Activated T-cell treated with anti-CD3 and anti-CD28 coated beads, Interleukin-2, amount 50 U/mL, for 4 hours (primary cell): ENCODE results near the gene OSGEP. TPM values are rescaled to one million over a fixed set of nuclear protein-coding genes. Genes with fewer than 3 reads are reported as not detected.

Experiments used
- ATAC-seq, 2 donors: fragments of 200-7000 bp; cut with Tn5 transposase; one replicate each; pipeline ENCODE4 v1.10.0; 2021
- DNase-seq: peaks from one replicate; pipeline ENCODE4 v3.0.0-alpha.2; 2020
- H3K27me3 Mint-ChIP-seq: one replicate; pipeline ENCODE4 v1.8.0; 2021; ENCODE audit warnings: low read depth, mixed read lengths
- H3K36me3 Mint-ChIP-seq: one replicate; pipeline ENCODE4 v1.8.0; 2022; ENCODE audit warnings: mixed read lengths; ENCODE audit not compliant: insufficient read depth
- H3K4me1 Mint-ChIP-seq: one replicate; pipeline ENCODE4 v1.8.0; 2021; ENCODE audit warnings: low read depth, mixed read lengths
- H3K4me3 Mint-ChIP-seq: one replicate; pipeline ENCODE4 v1.8.0; 2021; ENCODE audit warnings: mild to moderate bottlenecking, moderate library complexity, mixed read lengths
- H3K9me3 Mint-ChIP-seq: one replicate; pipeline ENCODE4 v1.8.0; 2021; ENCODE audit warnings: mixed read lengths
- total RNA-seq, 3 donors: library from RNA; stranded (reverse); gene quantifications; one replicate each; pipeline ENCODE4 v1.2.1, GENCODE V29; 2021

OSGEP gene
- total RNA-seq = 10 to 100 TPM; 73.4 to 86.5 (median 75.4) TPM

DNA sequence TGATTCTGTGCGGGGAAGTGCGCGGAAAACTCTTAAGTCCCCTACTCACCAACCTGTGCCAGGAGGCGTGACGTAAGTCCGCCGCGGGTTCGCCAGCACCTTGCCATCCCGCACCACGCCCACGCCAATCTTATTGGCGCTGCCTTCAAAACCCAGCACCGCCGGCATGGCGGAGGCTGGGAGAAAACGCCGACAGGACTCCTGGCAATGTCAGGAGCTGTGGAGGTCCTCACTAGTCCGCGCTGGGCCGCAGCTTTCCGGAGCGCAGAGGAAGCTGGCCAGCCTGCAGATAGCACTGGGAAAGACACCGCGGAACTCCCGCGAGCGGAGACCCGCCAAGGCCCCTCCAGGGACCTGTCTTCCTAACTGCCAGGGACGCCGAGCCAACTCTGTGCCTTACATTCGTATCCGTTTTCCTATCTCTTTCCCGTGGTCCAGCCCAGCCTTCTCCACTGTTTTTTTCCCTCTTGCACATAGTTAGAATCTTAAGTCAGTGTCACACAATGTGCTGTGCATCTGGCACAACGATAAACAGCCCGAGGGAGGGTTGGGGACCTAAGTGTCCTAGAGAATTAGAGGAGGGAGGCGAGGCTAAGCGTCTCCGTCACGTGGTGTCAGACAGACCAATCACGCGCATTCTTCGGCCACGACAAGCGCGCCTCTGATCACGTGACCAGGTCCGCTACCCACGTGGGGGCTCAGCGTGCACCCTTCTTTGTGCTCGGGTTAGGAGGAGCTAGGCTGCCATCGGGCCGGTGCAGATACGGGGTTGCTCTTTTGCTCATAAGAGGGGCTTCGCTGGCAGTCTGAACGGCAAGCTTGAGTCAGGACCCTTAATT, at the start of gene OSGEP, which contains the start of gene APEX1:
TSS of gene OSGEP (minus strand) at position 297 of the 839 bp plus-strand sequence. CDS start at position 168, 129 bp downstream.
TSS of gene APEX1 (plus strand) at position 711 of the 839 bp plus-strand sequence. CDS start 420 bp downstream, outside the sequence.
- peaks cover 12% of the 10 kb centered on the region for H3K4me1 Mint-ChIP-seq
- DNase-seq (peak; percentile 96), ATAC-seq (peak; percentile 84)
- H3K4me3 Mint-ChIP-seq = no peak within 1 kb of the TSS
- no peaks in the 10 kb centered on the region for H3K9me3 Mint-ChIP-seq
- peaks cover 43% of the 10 kb centered on the region for H3K36me3 Mint-ChIP-seq
- H3K27me3 Mint-ChIP-seq = no peaks in the 10 kb centered on the region

DNA sequence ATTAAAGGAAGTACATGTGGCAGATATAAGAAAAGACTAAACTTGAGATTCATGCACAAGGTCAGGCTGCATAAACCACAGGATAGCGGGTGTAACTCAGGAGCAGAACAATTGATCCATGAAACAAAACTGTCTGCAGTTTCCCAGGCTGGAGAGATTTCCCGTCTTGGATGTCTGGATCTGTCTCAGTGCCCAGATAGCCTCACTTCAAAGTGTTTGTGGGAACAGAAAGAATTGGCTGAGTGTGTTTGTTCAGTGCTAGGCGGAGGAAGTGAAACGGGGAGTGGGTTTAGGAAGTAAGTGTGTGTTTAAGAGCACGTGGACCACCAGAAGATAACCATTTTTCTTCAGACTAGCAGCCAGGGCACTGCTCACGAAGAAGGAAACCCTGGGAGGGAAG, 49.3 kb upstream of the OSGEP start:
- Mint-ChIP-seq H3K36me3 (no peaks in the 10 kb centered on the region), H3K9me3 (no peaks in the 10 kb centered on the region), H3K4me3 (no peak overlapping the region), H3K27me3 (peaks cover 2% of the 10 kb centered on the region), H3K4me1 (peaks cover 4% of the 10 kb centered on the region)
- ATAC-seq (no peak), DNase-seq (no peak)

DNA sequence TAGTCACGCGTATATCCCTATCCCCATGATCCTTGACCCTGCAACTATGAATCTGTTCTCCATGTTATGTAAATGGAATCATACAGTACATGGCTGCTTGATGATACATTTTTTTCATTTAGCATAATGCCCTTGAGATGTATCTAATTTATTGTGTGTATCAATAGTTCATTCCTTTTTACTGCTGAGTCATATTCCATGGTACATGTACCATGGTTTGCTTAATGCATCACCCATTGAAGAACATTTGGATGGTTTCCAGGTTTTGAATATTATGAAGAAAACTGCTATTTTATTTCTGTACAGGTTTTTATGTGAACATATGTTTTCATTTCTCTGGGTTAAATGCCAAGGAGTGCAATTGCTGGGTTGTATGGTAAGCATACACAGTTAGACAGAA, 46.7 kb upstream of the OSGEP start:
- Mint-ChIP-seq H3K9me3 (no peaks in the 10 kb centered on the region), H3K4me3 (no peak overlapping the region), H3K4me1 (peaks cover 4% of the 10 kb centered on the region), H3K36me3 (no peaks in the 10 kb centered on the region), H3K27me3 (no peaks in the 10 kb centered on the region)
- ATAC-seq (no peak), DNase-seq (no peak)

DNA sequence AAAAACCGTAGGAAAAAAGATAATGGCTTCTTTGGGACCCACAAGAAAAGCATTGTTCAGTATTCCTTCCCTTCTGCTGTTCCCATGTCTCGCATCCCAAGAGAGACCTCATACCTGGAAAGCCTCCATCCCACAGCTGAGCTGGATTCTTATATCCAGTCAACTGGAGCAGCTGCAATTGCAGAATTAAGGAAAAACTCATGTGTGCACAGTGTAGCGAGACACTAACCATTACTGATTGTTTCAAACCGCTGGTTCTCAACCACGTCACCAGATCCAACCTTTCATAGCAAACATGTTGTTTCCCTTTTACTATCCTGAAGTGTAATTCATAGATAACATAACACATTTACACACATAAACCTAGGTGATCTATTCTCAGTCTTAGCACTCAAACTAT, 45.3 kb upstream of the OSGEP start:
- DNase-seq (no peak), ATAC-seq (no peak)
- Mint-ChIP-seq H3K27me3 (no peaks in the 10 kb centered on the region), H3K9me3 (peaks cover 3% of the 10 kb centered on the region), H3K4me3 (no peak overlapping the region), H3K36me3 (no peaks in the 10 kb centered on the region), H3K4me1 (peaks cover 16% of the 10 kb centered on the region)

DNA sequence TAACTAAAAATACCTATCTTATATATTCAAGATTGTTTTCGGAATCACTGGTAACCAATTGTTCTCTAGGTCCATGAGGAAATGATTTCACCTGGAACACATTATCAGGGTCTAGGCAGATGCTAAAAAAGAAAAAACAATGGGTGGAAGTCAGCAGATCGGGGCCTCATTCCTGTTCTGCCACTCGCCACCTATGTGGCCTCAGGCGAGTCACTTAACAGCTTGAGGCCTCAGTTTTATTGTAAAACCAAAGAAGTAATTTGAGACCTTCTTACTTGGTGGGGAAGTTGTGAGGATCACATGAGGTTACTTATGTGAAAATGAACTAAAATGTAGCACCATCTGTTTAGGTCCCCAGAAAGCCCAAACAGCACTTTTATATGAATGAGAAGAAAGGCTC, 44.5 kb upstream of the OSGEP start:
- peaks cover 18% of the 10 kb centered on the region for H3K4me1 Mint-ChIP-seq
- H3K27me3 Mint-ChIP-seq = no peaks in the 10 kb centered on the region
- no peak for DNase-seq
- no peak for ATAC-seq
- H3K36me3 Mint-ChIP-seq = no peaks in the 10 kb centered on the region
- H3K4me3 Mint-ChIP-seq = no peak overlapping the region
- peaks cover 3% of the 10 kb centered on the region for H3K9me3 Mint-ChIP-seq

DNA sequence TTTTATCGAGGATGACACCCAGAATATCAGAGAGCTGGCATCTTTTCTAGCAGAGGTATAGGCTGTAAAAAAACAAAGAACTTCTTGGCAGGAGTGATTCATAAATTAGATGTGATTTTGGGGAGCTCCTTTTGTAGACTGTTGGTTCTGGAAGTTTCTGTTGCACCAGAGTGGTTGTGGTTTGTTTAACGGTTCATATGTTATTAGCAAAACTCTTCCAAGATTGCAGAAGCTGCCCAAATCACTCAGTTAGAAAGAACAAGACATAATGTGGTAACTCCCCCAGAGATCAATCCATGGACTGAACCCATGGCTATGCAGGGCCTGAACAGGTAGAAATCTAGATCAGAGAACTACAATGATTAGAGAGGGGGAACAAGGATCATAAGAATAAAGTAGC, 44.0 kb upstream of the OSGEP start:
- Mint-ChIP-seq H3K27me3 (no peaks in the 10 kb centered on the region), H3K4me1 (peaks cover 18% of the 10 kb centered on the region), H3K4me3 (no peak overlapping the region), H3K36me3 (no peaks in the 10 kb centered on the region), H3K9me3 (peaks cover 3% of the 10 kb centered on the region)
- DNase-seq = no peak
- no peak for ATAC-seq

DNA sequence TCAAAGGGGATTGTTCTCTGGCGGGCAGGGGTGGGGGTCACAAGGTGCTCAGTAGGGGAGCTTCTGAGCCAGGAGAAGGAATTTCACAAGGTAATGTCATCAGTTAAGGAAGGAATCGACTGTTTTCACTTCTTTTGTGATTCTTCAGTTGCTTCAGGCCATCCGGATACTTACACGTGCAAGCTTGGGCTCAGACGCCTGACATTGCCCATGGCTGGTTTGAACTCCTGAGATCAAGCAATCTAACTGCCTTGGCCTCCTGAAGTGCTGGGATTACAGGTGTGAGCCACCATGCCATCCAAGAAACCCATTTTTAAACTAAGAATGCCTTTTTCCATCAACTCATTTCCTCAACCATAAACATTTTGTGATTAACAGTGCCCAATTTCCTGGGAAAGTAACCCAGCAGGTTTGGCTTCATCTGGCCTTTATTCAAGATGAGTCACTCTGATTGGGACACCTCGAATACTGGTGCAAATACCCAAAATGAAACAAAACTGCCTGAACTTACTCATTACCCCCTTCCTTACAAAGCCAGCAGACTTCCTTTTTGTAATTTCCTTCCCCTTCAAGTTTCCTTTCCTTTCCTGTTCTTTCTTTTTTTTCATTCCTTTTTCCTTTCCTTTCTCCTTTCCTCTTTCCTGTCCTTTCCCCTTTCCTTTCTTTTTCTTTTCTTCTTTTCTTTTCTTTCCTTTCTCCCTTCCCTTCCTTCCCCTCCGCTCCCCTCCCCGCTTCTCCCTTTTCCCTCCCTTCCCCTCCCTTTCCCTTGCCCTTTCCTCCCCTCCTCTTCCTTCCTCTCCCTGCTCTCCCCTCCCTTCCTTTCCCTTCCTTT, 40.5 kb upstream of the OSGEP start:
- Mint-ChIP-seq H3K27me3 (no peaks in the 10 kb centered on the region), H3K4me1 (peaks cover 44% of the 10 kb centered on the region), H3K36me3 (peaks cover 1% of the 10 kb centered on the region), H3K4me3 (no peak overlapping the region), H3K9me3 (peaks cover 3% of the 10 kb centered on the region)
- DNase-seq (no peak), ATAC-seq (peak in 1 of 2 donors; percentile 56)

DNA sequence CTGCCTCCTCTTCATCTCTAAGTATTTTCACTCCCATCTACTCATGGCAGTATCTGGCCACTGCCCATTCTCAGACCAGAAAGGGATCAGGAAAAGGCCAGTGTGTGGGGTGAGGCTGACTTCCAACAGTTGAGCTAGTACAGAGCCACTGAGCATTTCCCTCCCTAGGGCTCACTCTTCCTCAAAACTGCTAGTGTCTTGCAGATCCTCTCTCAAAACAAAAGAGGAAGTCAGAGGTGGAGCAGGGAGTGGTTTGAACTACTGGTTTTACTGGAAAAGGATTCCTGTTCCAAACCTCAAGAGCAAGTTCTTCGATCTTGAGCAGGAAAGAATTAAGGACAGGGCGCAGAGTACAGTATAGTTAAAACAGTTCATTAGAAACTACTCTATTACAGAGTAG, 39.0 kb upstream of the OSGEP start:
- Mint-ChIP-seq H3K36me3 (peaks cover 1% of the 10 kb centered on the region), H3K4me3 (no peak overlapping the region), H3K4me1 (peaks cover 56% of the 10 kb centered on the region), H3K27me3 (no peaks in the 10 kb centered on the region), H3K9me3 (peaks cover 3% of the 10 kb centered on the region)
- ATAC-seq = no peak
- no peak for DNase-seq

DNA sequence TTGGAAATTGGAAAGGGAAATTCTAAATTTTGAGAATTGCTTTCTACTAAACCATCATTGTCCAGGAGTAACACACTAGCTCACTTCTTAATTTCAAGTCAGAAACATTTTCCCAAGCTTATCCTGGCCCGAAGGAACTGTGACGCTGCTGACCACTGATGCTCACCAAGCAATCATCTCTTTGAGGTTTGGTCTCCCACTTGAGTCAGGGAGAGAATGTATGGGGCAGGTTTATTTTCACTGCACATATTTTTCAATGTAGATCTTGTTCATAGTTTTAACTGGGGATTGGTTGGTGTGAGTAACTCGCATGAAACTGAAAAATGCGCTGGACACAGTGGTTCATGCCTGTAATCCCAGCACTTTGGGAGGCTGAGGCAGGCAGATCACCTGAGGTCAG, 37.9 kb upstream of the OSGEP start:
- H3K27me3 Mint-ChIP-seq = no peaks in the 10 kb centered on the region
- no peak for DNase-seq

DNA sequence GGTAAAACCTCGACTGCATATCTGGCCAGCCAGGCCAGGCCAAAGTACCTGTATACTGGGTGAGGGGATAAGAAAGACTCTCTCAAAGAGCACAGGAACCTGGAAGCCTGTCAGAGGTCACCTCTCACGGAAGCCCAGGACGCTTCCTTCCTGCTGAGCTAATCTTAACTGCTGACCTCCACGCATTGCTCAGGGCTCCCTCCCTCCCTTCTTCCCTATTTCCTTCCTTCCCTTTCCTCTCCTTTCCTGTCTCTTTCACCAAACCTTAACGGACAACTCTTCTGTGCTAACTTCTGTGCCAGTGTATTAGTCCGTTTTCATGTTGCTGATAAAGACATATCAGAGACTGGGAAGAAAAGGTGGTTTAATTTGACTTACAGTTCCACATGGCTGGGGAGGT, 36.0 kb upstream of the OSGEP start:
- H3K4me1 Mint-ChIP-seq = peaks cover 74% of the 10 kb centered on the region
- peak overlapping the region; percentile 46 for H3K4me3 Mint-ChIP-seq
- ATAC-seq (no peak), DNase-seq (no peak)
- H3K36me3 Mint-ChIP-seq = peaks cover 1% of the 10 kb centered on the region
- H3K27me3 Mint-ChIP-seq = no peaks in the 10 kb centered on the region
- H3K9me3 Mint-ChIP-seq = peaks cover 3% of the 10 kb centered on the region

More for the DNA sequence above, 37.9 kb upstream of the OSGEP start:
- ATAC-seq = no peak
- H3K4me1 Mint-ChIP-seq = peaks cover 66% of the 10 kb centered on the region
- H3K36me3 Mint-ChIP-seq = peaks cover 1% of the 10 kb centered on the region
- no peak overlapping the region for H3K4me3 Mint-ChIP-seq
- H3K9me3 Mint-ChIP-seq = peaks cover 3% of the 10 kb centered on the region

DNA sequence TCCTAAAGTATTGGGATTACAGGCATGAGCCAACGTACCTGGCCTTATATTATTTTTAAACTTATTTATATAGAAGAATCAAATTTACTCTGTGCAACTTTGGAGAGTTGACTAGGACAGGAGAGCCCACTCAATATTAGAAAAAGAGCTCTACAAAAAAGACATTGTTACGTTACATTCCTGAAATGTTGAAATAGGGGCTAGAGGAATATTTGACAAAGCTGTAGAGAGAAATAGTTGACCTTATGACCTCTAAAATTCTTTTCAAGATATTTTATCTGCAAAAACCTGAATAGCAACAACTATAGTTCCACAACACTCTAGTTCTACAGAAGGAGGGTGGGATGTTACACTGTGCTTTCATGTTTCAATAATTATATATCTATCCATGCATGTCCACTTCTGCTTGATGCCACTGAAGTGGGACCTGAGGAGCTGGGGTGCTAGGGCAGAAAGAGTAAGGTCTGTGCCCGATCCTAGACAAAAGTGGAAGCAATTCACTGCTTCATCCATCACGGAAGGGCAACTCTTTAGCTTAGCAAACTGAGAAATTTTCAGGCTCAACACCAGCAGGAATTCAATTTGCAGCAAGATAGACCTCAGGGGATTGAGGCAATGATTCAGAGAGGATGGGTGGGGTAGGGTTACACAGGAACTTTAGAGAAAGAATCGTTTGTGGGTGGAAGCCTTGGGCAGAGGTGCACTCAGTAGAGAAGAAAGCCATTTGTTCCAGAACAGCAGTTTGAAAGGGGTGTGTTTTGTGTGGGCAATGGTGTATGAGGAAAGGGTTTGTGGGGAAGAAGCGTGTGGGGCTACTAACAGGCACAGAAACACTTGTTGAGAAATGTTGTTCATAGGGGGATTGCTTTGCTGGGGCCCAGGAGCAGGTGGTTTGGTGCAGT, 34.7 kb upstream of the OSGEP start:
- H3K4me3 Mint-ChIP-seq = peak overlapping the region; percentile 33
- no peak for DNase-seq

DNA sequence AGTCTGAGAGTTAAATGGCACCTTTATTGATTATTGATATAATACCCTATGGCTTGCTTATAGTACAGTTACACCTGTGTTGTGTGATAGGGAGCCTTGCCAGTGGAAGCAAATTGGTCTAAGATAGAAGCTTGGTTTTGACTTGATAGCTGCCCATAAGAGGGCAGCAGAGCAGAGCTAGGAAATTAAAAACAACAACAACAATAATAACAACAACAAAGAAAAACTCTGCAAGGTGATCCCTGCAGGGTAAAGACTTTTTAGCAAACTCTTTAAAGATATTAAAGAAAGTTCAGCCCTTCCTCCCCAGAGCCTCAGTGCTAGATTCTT, 32.7 kb upstream of the OSGEP start:
- Mint-ChIP-seq H3K4me1 (peaks cover 74% of the 10 kb centered on the region), H3K27me3 (no peaks in the 10 kb centered on the region), H3K9me3 (no peaks in the 10 kb centered on the region), H3K36me3 (peaks cover 1% of the 10 kb centered on the region), H3K4me3 (no peak overlapping the region)
- ATAC-seq = no peak
- no peak for DNase-seq

More for the DNA sequence above, 34.7 kb upstream of the OSGEP start:
- Mint-ChIP-seq H3K4me1 (peaks cover 71% of the 10 kb centered on the region), H3K27me3 (no peaks in the 10 kb centered on the region), H3K36me3 (peaks cover 1% of the 10 kb centered on the region), H3K9me3 (no peaks in the 10 kb centered on the region)
- ATAC-seq = peak; percentile 62 to 76

DNA sequence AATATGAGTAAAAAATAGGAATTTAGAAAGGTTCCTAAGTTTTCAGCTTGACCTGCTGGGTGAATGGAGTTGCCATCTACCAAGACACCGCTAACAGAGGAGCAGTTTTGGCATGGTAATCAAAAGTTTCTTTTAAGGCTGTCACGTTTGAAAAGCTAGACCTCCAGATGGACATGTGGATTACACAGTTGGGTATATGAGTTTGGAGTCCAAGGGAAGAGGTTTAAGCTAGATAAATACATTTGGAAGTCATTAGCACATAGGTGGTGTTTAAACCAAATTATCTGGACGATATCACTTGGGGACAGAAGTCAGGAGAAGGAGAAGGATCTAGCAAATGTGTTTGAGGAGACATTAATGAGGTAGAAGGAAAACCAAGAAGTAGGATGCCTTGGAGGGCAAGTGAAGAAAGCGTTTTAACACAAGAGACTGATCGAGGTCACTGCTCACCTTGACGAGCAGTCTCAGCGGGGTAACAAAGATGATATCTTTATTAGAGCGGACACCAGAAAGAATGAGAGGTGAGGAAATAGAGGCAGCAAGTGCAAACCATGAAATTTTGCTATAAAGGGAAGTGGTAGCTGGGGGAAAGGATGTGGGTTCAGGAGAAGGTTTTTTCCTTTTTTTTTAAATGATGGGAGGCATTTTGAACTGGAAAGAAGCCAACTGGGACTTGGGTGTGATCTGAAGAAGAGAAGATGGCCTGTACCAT, 32.2 kb upstream of the OSGEP start:
- ATAC-seq (no peak), DNase-seq (no peak)
- no peaks in the 10 kb centered on the region for H3K9me3 Mint-ChIP-seq
- peaks cover 1% of the 10 kb centered on the region for H3K36me3 Mint-ChIP-seq
- peaks cover 75% of the 10 kb centered on the region for H3K4me1 Mint-ChIP-seq
- H3K27me3 Mint-ChIP-seq = no peaks in the 10 kb centered on the region
- peak overlapping the region; percentile 19 for H3K4me3 Mint-ChIP-seq
